Measurements from ENCODE around the gene PCDHA6.
"Not testable (repeated sequence)": the region's sequence is repeated elsewhere in the genome, so short reads cannot be mapped to it uniquely, and the experiment has no call there.

GRCh38 chr5:140787422-140787821 lies 40.3 kb upstream of the PCDHA6 start:
- not testable (repeated sequence) for TF ChIP-seq CTCF (IDR thresholded peaks at IDR 0.05; ENCODE audit: insufficient read depth, low read depth, low read length); EZH2 (IDR thresholded peaks at IDR 0.05; ENCODE audit: insufficient read depth, low read length)
